HG03097 (cell line): ENCODE measurements around the gene LAYN.

ENCODE experiments used
- ATAC-seq: cut with Tn5 transposase; IDR thresholded peaks from one replicate; pipeline ENCODE4 v1.9.1; 2021; ENCODE audit not compliant: unreplicated experiment, low FRiP score

Gene LAYN

DNA sequence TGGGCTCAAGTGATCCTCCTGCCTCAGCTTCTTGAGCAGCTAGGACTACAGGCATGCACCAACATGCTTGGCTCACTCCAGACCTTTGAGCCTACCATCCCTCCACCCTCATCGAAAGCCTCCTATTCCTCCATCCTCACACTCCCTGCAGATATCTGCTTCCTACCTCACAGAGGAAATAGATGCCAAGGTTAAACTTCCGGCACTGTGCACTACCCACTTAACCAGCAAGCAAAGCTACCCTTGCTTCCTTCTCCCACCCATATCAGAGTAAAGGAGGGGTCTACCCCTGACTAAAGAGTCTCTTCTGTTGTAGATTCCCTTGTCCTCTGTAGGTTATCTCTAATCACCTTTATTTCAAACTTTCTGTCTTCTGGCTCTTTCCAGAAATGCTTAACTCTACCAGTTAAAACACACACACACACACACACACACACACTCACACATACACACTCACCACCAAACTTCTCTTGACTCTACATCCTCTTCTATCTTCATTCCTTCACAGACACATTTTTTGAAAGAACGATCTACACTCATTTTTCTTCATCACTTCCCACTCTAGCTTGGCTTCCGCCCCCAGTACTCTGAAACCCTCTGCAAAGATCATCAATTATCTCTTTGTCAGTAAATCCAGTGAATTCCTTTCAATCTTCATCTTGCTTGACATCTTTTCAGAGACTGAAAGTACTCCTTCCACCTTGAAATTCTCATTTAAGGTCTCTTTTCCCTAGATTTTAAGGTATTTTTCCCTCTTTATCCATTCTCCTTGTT lies 50.9 kb downstream of the LAYN start:
- no peak for ATAC-seq

DNA sequence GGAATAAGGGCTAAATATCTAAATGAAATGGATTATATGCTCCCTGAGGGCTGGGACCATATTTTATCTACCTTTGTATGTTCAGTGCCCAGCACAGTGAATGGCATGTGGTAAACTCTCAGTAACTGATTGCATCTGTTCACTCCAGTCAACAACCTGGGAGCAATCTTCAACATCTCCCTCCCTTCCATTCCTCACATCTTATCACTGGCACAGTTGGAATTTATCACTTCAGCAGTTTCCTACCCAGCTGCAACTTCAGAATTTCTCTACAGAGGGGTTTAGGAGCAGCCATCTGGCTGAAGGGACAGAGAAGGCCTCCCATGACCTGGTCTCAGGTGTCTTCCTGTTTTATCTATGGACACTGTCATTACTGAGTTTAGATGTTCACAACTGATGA lies 52.0 kb downstream of the LAYN start:
- ATAC-seq = no peak

DNA sequence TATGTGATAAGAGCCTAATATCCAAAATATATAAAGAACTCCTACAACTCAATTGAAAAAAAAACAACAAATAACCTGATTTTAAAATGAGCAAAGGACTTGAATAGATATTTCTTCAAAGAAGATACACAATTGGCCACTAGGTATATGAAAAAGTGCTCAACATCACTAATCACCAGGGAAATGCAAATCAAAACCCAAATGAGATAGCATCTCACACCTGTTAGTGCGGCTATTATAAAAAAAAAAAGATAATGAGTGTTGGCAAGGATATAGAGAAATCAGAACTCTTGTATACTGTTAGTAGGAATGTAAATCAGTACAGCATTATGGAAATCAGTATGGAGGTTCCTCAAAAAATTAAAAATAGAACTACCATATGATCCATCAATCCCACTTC lies 55.8 kb downstream of the LAYN start:
- ATAC-seq = no peak

DNA sequence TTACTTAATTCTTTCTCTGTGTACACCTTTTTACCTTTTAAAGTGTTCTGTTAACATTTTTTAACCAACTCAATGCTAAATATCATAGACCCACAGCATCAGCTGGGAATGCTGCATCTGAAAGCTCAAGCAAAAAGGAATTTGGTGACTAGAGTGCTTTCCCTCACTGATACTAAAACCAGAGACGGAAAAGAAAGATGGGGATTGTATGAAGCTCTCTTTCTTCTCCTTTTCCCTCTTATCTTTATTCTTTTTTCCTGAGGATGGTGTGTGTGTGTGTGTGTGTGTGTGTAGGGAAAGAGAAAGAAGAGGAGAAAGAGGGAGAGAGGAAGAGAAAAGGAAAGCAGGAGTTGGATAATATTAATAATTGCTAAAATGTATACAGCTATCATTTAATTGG lies 57.6 kb downstream of the LAYN start:
- no peak for ATAC-seq

DNA sequence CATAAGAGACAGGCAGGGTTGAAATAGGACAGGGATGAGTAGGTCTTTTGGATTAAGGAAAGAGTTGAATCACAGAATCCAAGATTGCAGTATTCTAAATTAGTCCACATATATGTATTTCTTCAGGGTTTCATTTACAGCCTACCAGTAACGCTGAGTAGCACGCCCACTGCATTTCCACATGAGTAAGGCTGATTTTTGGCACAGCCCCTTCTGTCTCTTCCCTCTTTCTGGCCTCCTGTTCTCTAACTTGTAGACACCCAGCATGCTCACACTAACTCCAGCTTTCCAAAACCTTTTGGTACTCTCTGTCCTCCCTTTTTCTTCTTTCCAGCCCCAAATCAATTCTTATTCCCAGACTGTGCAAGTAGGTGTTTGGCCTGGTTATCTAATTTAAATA lies 58.0 kb downstream of the LAYN start:
- no peak for ATAC-seq

DNA sequence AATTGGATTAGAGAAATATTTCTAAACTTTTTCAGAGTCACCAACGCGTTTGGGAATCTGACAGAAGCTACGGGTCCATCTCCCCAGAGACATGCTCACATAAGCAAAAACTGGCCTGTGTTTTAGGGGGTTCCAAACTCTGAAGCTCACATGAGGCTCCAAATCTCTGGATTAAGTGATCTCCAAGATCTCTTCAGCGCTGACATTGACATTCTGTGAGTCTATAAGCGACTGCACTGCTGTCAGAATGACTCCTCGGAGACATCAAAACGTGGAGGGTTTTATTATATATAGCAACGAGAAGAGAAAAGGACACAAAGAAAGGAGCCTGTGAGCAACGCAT lies 61.1 kb downstream of the LAYN start:
- no peak for ATAC-seq

DNA sequence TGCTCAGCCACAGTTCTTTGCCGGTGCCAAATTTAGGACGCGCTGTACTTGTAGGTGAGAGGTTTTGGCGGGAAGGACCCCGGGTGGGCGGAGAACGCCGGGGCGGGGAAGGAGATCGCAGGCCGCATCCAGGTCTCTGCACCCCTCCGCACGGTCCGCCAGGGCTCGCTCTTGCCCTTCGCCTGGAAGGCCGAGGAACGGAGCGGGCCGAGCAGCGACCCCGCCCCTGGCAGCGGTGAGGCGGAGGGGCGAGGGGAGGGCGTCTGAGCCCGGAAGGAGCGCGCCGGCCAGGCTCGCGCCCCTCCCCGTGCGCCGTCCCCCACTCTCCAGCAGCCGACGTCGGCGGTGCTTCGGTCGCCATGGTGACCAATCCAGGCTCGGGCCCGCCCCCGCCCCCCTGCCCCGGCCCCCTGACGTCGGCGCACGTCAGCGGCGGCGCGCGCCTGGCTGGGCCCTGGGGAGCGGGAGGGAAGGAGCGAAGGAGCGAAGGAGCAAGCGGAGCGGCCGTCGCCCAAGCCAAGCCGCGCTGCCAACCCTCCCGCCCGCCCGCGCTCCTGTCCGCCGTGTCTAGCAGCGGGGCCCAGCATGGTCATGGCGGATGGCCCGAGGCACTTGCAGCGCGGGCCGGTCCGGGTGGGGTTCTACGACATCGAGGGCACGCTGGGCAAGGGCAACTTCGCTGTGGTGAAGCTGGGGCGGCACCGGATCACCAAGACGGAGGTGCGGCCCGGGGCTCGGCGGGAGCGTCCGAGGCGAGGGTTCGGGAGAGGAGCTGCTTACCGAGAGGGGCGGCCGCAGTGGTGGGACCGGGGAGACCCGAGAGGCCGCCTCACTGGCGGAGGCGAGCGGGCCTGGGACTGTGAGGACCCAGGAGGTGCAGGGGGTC lies 61.7 kb downstream of the LAYN start, which contains the start of gene SIK2:
Gene SIK2 (plus strand): TSS at position 471 of the 886 bp plus-strand sequence. CDS start 115 bp downstream, at position 586.
- peak; percentile 88 for ATAC-seq

DNA sequence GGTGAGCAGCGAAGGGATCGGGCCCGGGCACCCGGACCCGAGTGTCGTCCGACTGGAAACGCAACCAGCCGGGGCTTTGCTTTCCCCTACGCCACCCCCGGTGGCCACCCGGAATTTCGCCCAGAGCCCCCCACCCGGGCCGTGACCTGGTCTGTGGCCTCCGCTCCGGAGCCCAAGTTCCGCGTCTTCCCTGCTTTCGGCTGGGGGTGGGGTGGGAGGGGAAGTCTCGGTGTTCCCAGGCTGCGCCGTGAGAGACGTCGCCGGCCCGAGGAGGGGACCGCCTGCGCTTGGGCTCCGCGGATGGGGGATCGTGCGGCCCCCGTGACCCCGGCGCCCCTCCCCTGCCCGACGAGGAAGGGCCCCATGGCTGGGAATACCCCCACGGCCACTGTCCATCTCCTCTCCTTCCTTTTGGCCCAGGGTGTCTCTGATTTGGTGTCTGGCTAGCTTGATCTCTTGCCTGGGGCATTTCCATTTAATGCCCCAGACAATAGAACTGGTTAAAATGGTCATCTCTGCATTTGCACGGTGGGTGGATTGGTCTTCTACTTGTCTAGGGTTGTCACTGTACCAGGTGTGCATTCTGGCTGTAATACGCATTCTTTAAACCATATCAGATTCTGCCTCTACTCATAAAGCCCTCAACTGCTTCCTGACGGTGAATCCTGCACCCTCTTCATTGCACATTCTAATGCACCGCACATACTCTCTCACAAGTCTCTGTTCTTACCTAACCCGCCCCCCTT lies 62.5 kb downstream of the LAYN start:
- peak; percentile 3 for ATAC-seq

DNA sequence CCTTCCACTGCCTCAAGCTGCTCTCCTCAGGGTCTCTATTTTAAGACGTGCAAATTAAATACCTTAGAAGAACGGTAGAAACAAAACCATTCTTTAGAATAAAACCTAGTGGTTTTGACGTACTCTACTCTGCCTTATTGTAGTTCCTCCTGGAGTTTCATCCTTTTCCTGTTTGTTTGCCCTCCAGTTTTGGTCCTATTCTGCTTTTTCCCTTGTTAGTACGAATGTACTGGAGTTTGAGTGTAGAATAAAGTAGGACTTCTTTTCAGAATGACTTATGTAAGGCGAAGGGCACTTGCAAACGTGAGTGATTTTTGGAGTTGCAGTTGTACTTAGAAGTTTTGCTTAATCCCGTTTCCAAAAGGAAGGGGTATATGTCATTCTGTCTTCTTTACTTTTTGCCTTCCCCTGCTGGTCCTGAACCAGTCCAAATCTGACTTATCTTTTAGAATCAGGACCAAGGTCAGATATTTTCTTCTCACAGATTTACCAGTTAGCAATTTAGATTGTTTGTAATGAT lies 63.2 kb downstream of the LAYN start:
- no peak for ATAC-seq

DNA sequence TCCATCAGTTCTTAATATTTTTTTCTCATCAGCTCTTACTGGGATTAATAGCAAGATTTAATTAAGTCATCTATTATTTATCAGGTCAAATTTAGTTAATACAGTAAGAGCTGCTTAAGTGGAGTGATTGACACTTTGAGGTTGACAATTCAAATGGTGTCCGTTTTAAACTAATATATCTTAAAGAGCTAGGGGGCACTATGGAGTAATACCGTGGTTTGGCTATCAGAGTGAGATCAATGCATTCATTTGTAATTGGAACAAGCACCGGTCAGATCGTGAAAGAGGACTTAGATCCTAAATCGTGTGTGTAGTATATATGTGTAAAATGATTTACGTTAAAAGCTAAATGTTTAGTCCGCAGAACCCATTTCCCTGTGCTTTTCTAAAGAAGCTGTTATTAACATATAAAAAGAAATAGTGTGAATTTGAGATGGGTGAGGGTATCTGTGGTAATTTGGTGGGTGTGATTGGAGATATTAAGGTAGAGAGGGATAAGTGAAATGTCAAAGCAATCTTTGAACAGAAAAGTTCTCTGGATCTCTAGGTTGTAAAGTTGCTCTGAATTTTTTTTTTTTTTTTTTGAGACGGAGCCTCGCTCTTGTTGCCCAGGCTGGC lies 64.0 kb downstream of the LAYN start:
- ATAC-seq = no peak

DNA sequence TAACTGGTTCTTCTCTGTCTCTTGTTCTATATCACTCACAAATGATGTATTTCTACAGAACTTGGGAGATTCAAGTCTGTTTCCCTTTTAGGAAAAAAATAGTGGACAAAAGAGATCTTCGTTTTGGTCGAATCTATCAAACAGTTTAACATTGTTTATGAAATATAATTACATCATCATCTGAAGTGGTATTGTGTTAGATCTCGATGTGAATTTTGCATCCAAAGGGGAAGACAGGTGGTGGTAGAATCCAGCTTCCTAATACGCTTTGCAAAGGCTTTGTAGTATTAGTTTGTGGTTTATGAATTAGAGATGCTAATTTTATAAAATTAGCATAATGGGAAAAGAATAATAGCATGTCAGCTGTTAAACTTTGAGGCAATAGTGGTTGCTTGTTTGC lies 65.2 kb downstream of the LAYN start:
- no peak for ATAC-seq

DNA sequence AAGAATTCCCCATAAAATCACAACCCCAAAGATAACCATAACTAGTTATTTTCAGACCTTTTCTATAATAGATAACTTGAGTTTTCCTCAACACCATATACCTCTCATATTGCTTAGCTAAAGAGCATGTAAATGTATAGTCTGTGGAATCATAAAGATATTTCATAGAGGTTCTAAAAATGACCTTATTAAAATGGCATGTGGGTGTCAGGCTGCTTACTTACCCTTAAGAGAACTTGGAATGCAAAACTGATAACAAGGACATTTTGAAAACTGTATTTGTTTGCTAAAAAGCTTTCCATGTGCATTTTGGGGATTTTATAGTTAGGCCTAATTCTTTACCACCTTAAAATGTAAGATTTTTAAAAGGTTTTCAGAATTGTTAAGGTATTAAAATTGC lies 66.5 kb downstream of the LAYN start:
- no peak for ATAC-seq

DNA sequence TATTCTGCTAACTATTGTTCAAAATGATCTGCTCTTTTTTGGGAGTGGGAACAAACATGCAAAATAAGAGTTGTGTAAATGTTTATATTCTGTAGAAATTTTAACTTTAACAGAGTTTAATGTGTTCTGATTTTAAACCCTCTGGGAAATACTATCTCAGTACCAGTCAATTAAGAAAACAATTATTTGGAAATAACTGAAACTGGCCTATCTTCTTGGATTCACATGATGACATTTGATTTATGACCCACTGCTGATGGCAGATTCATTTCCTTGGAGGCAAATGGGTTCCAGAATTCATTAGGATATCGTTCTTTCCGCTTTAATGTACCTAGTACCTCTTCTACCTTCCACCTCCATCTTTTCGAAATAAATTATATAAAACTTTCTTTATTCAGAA lies 67.2 kb downstream of the LAYN start:
- ATAC-seq = no peak
